HCEC 1CT (cell line): ENCODE data around the gene CDC42BPA.
"Not testable (repeated sequence)": the region's sequence is repeated elsewhere in the genome, so short reads cannot be mapped to it uniquely, and the experiment has no call there.

Source experiments
- DNase-seq: peaks from one replicate; pipeline ENCODE4 v3.0.0-alpha.2; 2017

CDC42BPA gene

GRCh38 chr1:227318016-227318852, at the start of gene CDC42BPA:
CDC42BPA (minus strand) TSS chr1:227318492; CDS start chr1:227317182, 1,310 bp downstream.
- DNase-seq = peak; percentile 86

GRCh38 chr1:227368009-227368408, 49.7 kb upstream of the CDC42BPA start:
- DNase-seq = no peak

- no peak for DNase-seq
These were observed 47.5 kb upstream of the CDC42BPA start for GRCh38 chr1:227365473-227366431.

- no peak for DNase-seq
These were observed 46.4 kb upstream of the CDC42BPA start for GRCh38 chr1:227364657-227365056.

GRCh38 chr1:227363825-227364224, 45.5 kb upstream of the CDC42BPA start:
- DNase-seq = no peak

GRCh38 chr1:227362039-227362438, 43.7 kb upstream of the CDC42BPA start:
- no peak for DNase-seq

GRCh38 chr1:227357927-227358302, 39.6 kb upstream of the CDC42BPA start:
- DNase-seq = no peak

GRCh38 chr1:227357171-227357926, 39.1 kb upstream of the CDC42BPA start:
- peak; percentile 88 for DNase-seq

GRCh38 chr1:227356620-227357146, 38.4 kb upstream of the CDC42BPA start:
- no peak for DNase-seq

- no peak for DNase-seq
These were observed 37.4 kb upstream of the CDC42BPA start for GRCh38 chr1:227355542-227356245.

- no peak for DNase-seq
These were observed 34.9 kb upstream of the CDC42BPA start for GRCh38 chr1:227353186-227353585.

- not testable (repeated sequence) for DNase-seq
These were observed 33.9 kb upstream of the CDC42BPA start for GRCh38 chr1:227352164-227352563.

- DNase-seq = peak; percentile 57
These were observed 33.2 kb upstream of the CDC42BPA start for GRCh38 chr1:227351443-227351842.

- no peak for DNase-seq
These were observed 31.7 kb upstream of the CDC42BPA start for GRCh38 chr1:227349967-227350366.

GRCh38 chr1:227343727-227344551, 25.6 kb upstream of the CDC42BPA start:
- DNase-seq = peak; percentile 98

GRCh38 chr1:227343206-227343605, 24.9 kb upstream of the CDC42BPA start:
- no peak for DNase-seq

- DNase-seq = no peak
These were observed 24.0 kb upstream of the CDC42BPA start for GRCh38 chr1:227342075-227342829.

- not testable (repeated sequence) for DNase-seq
These were observed 17.8 kb upstream of the CDC42BPA start for GRCh38 chr1:227336136-227336535.

GRCh38 chr1:227335242-227336020, 17.1 kb upstream of the CDC42BPA start:
- no peak for DNase-seq
